GM12801 (cell line): ENCODE results near the gene GLCE.

ENCODE experiments used
- CTCF ChIP-seq: IDR thresholded peaks from one replicate; pipeline ENCODE4 v1.5.1; 2011; ENCODE audit warnings: control low read depth; ENCODE audit not compliant: insufficient read length; ENCODE audit errors: extremely low read depth

Gene GLCE

DNA sequence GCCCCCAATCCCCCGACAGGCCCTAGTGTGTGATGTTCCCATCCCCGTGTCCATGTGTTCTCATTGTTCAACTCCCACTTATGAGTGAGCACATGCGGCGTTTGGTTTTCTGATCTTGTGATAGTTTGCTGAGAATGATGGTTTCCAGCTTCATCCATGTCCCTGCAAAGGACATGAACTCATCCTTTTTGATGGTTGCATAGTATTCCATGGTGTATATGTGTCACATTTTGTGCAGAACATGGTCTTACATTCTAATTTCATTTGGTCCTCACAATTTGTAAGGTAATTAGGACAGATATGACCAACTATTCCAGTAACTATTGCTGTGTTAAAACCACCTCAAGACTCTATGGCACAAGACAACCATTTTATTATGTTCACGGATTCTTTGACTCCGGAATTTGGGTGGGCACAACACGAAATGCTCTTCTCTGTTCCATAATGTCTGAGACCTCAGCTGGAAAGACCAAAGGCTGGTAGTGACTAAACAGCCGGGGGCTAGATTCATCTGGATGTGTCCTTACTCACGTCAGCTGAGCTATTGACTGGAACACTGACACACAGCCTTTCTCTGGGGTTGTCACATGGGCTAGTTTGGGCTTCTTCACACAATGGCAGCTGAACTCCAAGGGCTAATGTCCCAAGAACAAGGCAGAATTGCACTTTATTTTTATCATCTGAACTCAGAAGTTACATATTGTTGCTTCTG lies 13.6 kb upstream of the GLCE start:
- no peak for TF ChIP-seq CTCF

DNA sequence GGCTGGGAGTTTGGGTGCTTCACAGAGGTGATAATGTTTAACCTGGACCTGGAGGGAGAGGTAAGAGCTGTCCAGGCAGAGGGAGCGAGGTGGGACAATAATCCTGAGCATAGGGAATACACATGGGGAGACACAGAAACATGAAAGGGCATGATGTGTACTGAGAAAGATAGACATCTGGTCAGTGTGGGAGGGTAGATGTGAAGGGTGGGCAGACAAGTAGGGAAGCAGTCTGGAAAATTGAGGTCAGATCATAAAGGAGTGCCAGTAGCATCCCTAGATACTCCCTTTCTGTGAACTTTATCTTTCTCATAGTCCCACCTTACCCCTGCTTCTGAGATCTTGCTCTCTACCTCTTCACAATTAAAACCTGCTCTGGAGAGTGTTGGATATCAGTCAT lies 12.0 kb upstream of the GLCE start:
- no peak for TF ChIP-seq CTCF

GRCh38 chr15:69149163-69149562 lies 11.3 kb upstream of the GLCE start:
- TF ChIP-seq CTCF = no peak

- no peak for TF ChIP-seq CTCF
Measured at GRCh38 chr15:69149803-69150202, 10.6 kb upstream of the GLCE start.

GRCh38 chr15:69150336-69150735 lies 10.1 kb upstream of the GLCE start:
- no peak for TF ChIP-seq CTCF

- no peak for TF ChIP-seq CTCF
Measured at GRCh38 chr15:69150841-69151240, 9.6 kb upstream of the GLCE start.

DNA sequence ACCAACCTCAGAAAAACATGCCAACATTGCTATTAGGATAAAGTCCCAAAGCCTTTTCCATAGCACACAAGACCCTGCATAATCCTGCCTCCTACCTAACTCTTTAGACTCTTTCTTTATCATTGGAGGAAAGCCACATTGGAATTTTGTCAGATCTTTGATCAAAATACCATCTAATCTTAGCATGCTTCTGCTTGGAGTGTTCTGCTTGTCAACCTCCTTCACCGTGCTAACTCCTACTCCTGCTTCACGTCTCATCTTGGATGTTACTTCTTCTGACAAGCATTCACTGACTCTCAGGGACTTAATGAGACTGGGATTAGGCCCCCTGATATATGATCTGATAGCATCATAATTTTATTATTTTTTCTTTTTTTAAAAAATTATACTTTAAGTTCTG lies 7.4 kb upstream of the GLCE start:
- TF ChIP-seq CTCF = no peak
